ENCODE measurements around the gene ENPEP. TPM values are rescaled to one million over a fixed set of nuclear protein-coding genes. Genes with fewer than 3 reads are reported as not detected.

ENPEP gene
- total RNA-seq, 1 experiment from 2014 or later = 13.2 TPM

GRCh38 chr4:110596431-110596830 is 120.5 kb downstream of the ENPEP start:
- intact Hi-C loops (cut with micrococcal nuclease; ENCODE audit: unreplicated experiment) = no loop called here
- no peaks in the 10 kb centered on the region for H3K27me3 ChIP-seq (replicated peaks; ENCODE audit: insufficient read depth, low read depth, low read length, poor library complexity)
- H3K9me3 ChIP-seq (ENCODE audit: low read depth, low read length, poor library complexity, severe bottlenecking) = peaks cover 3% of the 10 kb centered on the region
- DNase-seq (ENCODE audit: low spot score) = no peak
- H3K36me3 ChIP-seq (ENCODE audit: insufficient read depth, low read length, poor library complexity, severe bottlenecking) = no peaks in the 10 kb centered on the region
- CTCF ChIA-PET = no interaction called here
- POLR2A ChIA-PET (ENCODE audit: low non-redundant PET) = no interaction called here
- no peaks in the 10 kb centered on the region for H3K4me1 ChIP-seq (ENCODE audit: insufficient read depth, low read length, poor library complexity, severe bottlenecking)
- no peak overlapping the region for H3K27ac ChIP-seq (ENCODE audit: low read depth, low read length, poor library complexity, severe bottlenecking)
- no peak overlapping the region for H3K4me3 ChIP-seq (ENCODE audit: low read depth, low read length, poor library complexity, severe bottlenecking)
- TF ChIP-seq CTCF (conservative IDR thresholded peaks at IDR 0.05; ENCODE audit: low read depth, low read length) = no peak
- no peak for TF ChIP-seq EZH2 (IDR thresholded peaks at IDR 0.05; ENCODE audit: borderline replicate concordance, low read depth, low read length, poor library complexity, severe bottlenecking)
- no TSS peak for BruUV-seq (replicated peaks)

- ChIA-PET CTCF (no interaction called here), POLR2A (ENCODE audit: low non-redundant PET) (interaction anchor here (0.5 kb wide), 1 partner anchor 487 kb away, joined by 3 read pairs; no protein-coding TSS in a partner anchor)
- no peaks in the 10 kb centered on the region for H3K4me1 ChIP-seq (ENCODE audit: insufficient read depth, low read length, poor library complexity, severe bottlenecking)
- no peaks in the 10 kb centered on the region for H3K27me3 ChIP-seq (replicated peaks; ENCODE audit: insufficient read depth, low read depth, low read length, poor library complexity)
- no peaks in the 10 kb centered on the region for H3K36me3 ChIP-seq (ENCODE audit: insufficient read depth, low read length, poor library complexity, severe bottlenecking)
- intact Hi-C loops (cut with micrococcal nuclease; ENCODE audit: unreplicated experiment) = no loop called here
- BruUV-seq (replicated peaks) = no TSS peak
- H3K9me3 ChIP-seq (ENCODE audit: low read depth, low read length, poor library complexity, severe bottlenecking) = peaks cover 3% of the 10 kb centered on the region
- no peak overlapping the region for H3K4me3 ChIP-seq (ENCODE audit: low read depth, low read length, poor library complexity, severe bottlenecking)
- TF ChIP-seq CTCF (conservative IDR thresholded peaks at IDR 0.05; ENCODE audit: low read depth, low read length) = no peak
- TF ChIP-seq EZH2 (IDR thresholded peaks at IDR 0.05; ENCODE audit: borderline replicate concordance, low read depth, low read length, poor library complexity, severe bottlenecking) = no peak
- no peak for DNase-seq (ENCODE audit: low spot score)
- H3K27ac ChIP-seq (ENCODE audit: low read depth, low read length, poor library complexity, severe bottlenecking) = no peak overlapping the region
These were observed 121.6 kb downstream of the ENPEP start for GRCh38 chr4:110597582-110597981.

- no TSS peak for BruUV-seq (replicated peaks)
- ChIA-PET POLR2A (ENCODE audit: low non-redundant PET) (no interaction called here), CTCF (no interaction called here)
- no peak overlapping the region for H3K4me3 ChIP-seq (ENCODE audit: low read depth, low read length, poor library complexity, severe bottlenecking)
- H3K4me1 ChIP-seq (ENCODE audit: insufficient read depth, low read length, poor library complexity, severe bottlenecking) = no peaks in the 10 kb centered on the region
- no peak overlapping the region for H3K27ac ChIP-seq (ENCODE audit: low read depth, low read length, poor library complexity, severe bottlenecking)
- no peaks in the 10 kb centered on the region for H3K36me3 ChIP-seq (ENCODE audit: insufficient read depth, low read length, poor library complexity, severe bottlenecking)
- TF ChIP-seq CTCF (conservative IDR thresholded peaks at IDR 0.05; ENCODE audit: low read depth, low read length) (no peak), EZH2 (IDR thresholded peaks at IDR 0.05; ENCODE audit: borderline replicate concordance, low read depth, low read length, poor library complexity, severe bottlenecking) (no peak)
- intact Hi-C loops (cut with micrococcal nuclease; ENCODE audit: unreplicated experiment) = no loop called here
- H3K27me3 ChIP-seq (replicated peaks; ENCODE audit: insufficient read depth, low read depth, low read length, poor library complexity) = no peaks in the 10 kb centered on the region
- peaks cover 3% of the 10 kb centered on the region for H3K9me3 ChIP-seq (ENCODE audit: low read depth, low read length, poor library complexity, severe bottlenecking)
- DNase-seq (ENCODE audit: low spot score) = no peak
These were observed 126.1 kb downstream of the ENPEP start for GRCh38 chr4:110602061-110602460.
